HG03469 (cell line): ENCODE data around the gene GPC1.

Source experiments
- ATAC-seq: cut with Tn5 transposase; IDR thresholded peaks from one replicate; pipeline ENCODE4 v1.9.1; 2021; ENCODE audit warnings: mild to moderate bottlenecking, moderate library complexity, moderate number of reproducible peaks; ENCODE audit not compliant: unreplicated experiment

GPC1 gene

GRCh38 chr2:240397542-240397916, 37.9 kb upstream of the GPC1 start:
- no peak for ATAC-seq

- ATAC-seq, result no peak
These were observed 37.4 kb upstream of the GPC1 start for GRCh38 chr2:240397924-240398645.

- no peak for ATAC-seq
These were observed 36.7 kb upstream of the GPC1 start for GRCh38 chr2:240398661-240399267.

GRCh38 chr2:240399419-240400324, 35.8 kb upstream of the GPC1 start:
- no peak for ATAC-seq

- ATAC-seq, result no peak
These were observed 34.9 kb upstream of the GPC1 start for GRCh38 chr2:240400371-240401161.

GRCh38 chr2:240401308-240401707, 34.2 kb upstream of the GPC1 start:
- ATAC-seq, result no peak

- ATAC-seq, result no peak
These were observed 33.5 kb upstream of the GPC1 start for GRCh38 chr2:240401781-240402551.

- no peak for ATAC-seq
These were observed 32.7 kb upstream of the GPC1 start for GRCh38 chr2:240402566-240403272.

- no peak for ATAC-seq
These were observed 31.9 kb upstream of the GPC1 start for GRCh38 chr2:240403396-240404104.

GRCh38 chr2:240404174-240404852, 31.1 kb upstream of the GPC1 start:
- no peak for ATAC-seq

- ATAC-seq, result no peak
These were observed 30.3 kb upstream of the GPC1 start for GRCh38 chr2:240405133-240405532.

- ATAC-seq, result no peak
These were observed 29.7 kb upstream of the GPC1 start for GRCh38 chr2:240405684-240406313.

GRCh38 chr2:240407090-240407489, 28.4 kb upstream of the GPC1 start:
- no peak for ATAC-seq

GRCh38 chr2:240410004-240410403, 25.5 kb upstream of the GPC1 start:
- no peak for ATAC-seq

GRCh38 chr2:240410808-240411207, 24.7 kb upstream of the GPC1 start:
- no peak for ATAC-seq

- no peak for ATAC-seq
These were observed 24.0 kb upstream of the GPC1 start for GRCh38 chr2:240411261-240412160.
